ENCODE measurements around the gene SLC39A11. TPM values are rescaled to one million over a fixed set of nuclear protein-coding genes. Genes with fewer than 3 reads are reported as not detected.
A peak's percentile ranks its signal among the peaks of the same experiment; 100 is the strongest.

The SLC39A11 gene
- polyA plus RNA-seq, 12 donors = 7.7 to 12.9 (median 9.9) TPM; not detected in 1

DNA sequence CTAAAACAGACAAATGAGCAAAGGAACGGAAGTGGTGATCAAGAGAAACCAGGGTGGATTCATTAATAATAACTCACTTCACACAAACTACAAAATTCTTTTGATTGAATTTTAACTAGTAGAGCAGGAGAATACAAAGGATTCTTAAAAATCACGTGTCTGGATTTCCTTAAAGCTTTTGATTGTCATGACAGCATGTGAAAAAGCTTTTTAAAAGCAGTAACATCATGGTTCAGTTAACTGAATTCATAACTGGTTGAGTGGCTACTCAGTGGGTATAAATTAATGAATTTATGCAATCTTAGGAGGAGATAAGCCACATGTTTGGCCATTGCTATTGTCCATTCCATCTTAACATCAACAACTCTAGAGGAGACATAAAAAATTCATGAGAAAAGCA, 333.2 kb downstream of the SLC39A11 start:
- no peak for DNase-seq

DNA sequence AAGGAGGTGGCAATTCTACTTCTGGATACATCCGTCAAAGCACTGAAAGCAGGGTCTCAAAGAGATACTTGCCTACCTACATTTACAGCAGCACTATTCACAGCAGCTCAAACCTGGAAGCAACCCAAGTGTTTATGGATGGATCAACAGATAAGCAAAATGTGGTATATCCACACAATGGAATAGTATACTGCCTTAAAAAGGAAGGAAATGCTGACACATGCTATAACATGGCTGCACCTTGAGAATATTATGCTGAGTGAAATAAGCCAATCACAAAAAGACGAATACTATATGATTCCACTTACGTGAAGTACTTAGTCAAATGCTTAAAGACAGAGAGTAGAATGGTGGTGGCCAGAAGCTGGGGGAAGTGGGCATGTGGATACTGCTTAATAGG, 336.2 kb downstream of the SLC39A11 start:
- no peak for DNase-seq

DNA sequence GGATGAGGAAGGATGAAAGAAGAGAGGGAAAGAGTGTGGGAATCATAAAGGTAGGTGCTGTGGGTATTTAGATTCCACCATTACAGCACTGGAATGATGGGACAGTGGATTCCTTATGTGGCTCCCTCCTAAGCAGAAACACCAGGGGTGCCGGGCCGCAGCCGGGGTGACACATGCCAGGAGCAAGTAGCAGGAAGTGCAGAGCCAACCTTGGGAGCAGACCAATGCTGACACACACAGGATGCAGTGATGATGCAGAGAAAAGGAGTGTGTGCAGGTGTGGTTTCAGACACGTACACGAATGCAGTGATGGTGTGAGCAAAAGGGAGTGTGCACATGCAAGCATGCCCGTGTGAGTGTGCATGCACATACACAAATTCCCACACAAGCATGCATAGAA, 338.0 kb downstream of the SLC39A11 start:
- no peak for DNase-seq

DNA sequence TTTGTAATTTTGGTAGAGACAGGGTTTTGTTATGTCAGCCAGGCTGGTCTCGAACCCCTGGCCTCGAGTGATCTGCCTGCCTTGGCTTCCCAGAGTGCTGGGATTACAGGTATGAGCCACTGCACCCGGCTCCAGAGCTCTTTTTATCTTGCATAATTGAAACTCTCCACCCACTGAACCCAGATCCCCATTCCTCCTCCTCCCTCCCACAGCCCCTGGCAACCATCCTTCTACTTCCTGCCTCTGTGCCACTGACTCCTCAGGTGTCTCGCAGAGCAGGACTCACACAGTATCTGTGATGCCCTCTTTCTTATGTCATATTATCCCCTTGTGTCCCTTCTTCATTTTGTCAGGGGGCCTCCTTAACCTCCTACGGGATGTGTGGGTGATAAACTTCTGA, 340.7 kb downstream of the SLC39A11 start:
- no peak for DNase-seq

DNA sequence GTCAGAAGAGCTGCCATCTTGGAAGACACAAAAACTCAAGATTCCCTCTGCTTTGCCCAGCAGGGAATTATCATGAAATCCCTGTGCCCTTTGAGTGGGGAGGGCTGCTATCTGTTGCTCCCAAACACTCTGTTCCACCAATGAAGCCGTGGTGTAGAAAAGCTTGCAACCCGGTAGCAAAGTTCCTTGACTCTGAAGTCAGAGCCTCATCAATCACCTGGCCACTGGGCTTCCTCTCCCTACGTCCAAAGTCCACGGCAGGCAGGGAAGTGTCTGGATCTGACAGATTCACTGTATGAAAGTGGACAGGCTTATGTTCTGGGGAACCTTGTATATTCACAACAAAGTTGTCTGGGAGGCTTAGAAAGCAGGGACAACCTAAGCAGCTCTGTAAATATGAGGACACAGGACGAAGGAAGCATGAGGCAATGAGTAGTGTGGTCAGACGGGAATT, 343.3 kb downstream of the SLC39A11 start:
- no peak for DNase-seq

DNA sequence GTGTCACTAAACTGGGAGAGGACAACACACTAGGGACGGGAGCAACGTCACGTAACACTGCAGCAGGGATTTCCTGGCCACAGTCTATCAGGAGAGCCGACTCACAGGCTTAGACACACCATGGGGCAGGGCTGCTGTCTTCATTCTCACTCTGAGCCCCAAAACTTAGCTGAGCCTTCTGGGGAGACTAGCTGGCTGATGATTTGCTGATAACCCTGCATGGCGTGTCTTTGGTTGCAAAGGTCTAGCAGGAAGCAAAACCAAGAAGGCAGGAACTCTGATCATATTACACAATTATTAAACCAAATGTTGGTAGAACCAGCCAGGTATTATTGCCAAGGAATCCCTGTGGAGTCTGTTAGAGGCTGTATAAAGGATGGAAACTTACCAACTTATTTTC, 345.0 kb downstream of the SLC39A11 start:
- peak; percentile 24 for DNase-seq

DNA sequence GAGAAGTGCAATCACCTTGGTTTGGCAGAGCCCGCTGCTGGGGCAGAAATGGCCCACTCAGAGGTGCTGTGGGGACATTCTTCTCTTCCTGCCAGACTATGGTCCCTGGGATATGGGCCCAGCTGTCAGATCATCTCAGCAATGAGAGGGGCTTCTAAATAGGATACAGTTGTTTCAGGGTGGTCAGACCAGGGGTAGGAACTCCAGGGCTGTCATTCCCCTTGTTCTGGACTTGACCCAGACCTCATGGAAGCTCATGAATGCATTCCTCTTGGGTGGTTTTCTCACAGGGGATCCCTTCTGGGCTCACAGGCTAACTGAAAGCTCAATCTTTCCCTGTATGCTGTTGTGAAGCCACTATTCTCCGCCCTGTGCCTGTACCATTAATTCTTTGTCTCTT, 347.2 kb downstream of the SLC39A11 start:
- DNase-seq = no peak

DNA sequence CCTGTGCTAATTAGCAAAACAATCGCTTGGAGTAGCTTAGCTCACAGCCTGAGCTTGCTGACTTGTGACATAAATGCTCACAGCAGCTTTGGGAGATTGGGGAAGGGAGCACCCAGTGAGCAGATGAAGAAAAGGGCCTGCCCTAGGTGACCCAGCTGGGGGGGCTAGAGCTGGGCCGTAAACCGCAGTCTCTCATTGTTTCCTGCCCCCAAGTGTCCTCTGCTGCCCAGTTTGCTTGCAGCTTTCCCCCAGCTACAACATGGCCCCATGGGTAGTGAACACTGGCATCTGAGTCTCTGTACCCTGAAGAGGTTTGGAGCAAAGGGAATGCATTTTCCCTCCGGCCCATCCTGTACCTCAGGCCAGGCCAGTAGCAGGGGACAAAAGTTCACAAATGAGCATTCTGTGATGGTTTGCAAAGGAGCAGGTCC, 349.4 kb downstream of the SLC39A11 start:
- DNase-seq = no peak

DNA sequence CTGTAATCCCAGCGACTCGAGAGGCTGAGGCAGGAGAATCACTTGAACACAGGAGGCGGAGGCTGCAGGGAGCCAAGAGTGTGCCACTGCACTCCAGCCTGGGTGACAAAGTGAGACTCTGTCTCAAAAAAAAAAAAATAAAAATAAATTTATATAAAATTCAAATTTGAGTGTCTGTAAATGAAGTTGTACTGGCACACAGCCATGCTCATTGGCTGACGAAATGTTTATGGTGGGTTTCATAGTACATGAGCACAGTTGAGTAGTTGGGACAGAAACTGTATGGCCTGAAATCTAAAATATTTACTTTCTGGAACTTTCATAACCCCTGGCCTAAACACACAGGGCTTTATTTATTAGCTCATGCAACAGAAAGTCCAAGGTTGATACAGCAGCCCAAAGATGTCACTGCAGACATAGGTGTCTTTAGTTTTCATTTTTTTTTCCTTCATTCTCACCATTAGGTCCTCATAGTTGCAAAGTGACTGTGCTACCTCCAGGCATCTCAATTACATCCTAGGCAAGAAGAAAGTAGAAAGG, 355.3 kb downstream of the SLC39A11 start:
- no peak for DNase-seq

DNA sequence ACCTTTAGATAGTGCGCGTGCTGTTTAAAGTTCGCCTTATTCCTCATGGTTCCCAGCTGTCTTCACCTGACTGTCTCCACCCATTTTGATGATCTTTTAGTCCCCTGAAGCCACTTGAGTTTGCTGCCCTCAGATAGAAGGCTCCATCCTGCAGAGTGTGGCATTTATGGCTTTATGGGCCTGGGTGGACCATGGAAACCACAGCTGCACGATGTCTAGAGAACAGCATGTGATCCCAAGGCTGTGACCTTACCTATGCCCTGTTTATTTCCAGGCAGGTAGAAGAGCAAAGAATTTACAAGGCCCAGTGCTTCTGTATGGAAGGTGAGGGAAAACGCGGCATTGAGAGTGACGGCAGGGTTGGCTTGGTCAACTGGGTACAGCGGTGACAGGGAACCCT, 356.9 kb downstream of the SLC39A11 start:
- no peak for DNase-seq

DNA sequence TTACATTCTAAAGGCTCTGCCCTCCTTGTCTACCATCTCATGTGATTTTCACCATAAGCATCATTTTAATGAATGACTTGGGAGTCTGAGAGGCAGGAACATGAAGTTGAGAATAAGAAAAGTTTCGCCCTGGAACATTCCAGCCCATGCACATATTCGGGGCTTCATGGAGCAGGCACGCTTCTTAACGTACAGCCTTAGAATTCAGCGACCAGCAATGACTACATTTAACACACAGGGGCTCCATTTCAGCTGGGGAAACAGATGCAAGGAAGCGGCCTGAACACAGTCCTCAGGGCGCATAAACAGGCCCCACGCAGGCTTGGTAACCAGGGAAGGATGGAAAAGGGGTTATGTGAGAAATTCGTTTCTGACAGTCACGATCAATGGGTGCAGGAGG, 357.4 kb downstream of the SLC39A11 start:
- no peak for DNase-seq

DNA sequence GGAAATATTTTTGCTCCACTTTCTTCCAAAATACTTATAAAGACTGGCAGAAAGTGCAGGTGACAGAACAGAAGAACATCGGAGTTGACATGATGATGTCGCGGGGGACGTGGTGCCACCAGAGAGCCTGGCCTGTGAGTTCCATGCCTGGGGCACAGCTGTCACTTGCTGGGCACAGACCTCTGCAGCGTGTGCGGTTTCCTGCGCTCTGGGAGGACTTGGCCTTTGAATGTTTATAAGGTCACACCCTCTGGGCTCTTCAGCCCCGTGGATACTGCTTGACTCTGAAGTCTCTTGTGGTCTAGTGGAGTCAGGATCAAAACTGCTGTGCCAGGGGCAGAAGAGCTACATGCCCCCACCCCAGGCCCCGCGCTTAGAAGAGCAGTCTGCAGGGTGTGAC, 357.9 kb downstream of the SLC39A11 start:
- DNase-seq = no peak

DNA sequence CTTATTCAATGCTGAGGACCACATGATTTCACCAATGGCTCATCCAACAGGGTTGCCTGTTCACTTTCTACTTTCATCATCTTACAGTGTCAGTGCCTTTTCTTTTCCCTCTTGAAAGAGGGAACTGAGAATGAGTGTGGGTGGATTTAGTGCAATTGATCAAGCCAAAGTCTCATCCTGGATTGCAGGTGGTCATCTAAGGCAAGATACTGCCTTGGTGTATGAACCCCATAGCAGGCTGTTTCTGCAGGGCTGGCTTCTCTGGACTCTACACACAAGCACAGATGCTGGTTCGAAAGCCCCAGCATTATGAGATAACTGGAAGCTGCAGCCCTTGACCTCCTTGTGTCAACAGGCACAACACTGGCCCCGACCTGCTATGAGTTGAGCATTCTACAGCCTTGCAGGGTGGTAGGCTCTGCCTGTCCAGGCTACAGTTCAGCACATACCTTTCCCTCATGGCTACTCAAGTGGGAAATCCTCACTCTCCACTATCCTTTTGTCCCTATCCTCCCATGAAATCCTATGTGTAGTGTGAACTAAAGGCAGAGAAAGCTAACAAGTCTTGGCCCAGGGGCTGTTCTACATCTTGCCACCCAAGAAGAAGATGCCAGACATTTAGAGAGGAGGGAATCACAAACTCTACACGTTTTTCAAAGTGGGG, 358.7 kb downstream of the SLC39A11 start:
- no peak for DNase-seq

DNA sequence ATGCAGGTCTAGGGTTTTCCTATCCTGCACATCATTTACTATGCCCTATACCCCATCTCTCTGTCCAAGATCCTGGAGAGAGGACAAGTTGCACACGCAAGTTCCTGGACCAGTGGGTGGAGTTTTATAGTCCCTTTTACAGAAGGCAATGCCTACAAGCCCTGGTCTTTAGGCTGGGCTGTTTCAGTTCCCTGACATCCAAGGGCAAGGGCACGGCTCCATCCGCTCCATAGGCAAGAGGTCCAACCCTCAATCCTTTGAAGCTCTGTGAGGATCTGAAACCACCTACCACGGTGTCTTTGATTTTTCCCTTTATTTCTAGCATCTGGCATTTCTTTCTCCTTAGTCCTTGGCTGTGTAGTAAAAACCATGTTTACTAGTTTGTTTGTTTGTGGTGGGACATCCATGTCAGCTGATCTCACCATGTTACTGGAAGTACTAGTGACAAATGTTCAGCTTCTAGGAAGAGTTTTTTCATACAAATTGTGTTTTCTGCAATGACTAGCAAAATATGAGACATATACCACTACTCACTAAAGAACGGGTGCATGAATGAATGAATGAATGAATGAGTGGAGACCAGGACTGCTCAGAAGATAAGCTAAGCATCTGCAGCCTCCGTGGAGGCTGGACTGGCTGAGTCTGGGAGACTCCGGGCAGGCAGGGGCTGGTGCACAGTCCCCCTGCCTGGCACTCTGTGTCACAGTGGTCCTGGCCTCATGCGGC, 359.4 kb downstream of the SLC39A11 start:
- DNase-seq = no peak

DNA sequence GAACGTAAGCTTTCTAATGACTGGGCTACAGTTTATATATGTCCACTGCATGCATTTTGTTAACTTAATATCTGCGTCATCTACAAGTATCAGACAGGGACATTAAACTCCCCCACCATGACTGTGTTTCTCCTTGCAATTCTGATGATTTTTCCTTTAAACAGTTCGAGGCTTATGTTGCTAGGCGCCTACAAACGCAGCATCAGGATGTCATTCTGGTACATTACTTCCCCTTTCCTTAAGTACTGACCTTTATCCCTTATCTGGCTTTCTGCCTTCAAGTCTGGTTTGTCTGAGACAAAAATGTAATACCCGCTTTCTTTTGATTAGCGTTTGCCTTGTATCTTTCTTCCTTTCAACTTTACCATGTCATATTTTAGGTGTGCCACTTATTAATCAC, 362.4 kb downstream of the SLC39A11 start:
- peak; percentile 43 for DNase-seq

DNA sequence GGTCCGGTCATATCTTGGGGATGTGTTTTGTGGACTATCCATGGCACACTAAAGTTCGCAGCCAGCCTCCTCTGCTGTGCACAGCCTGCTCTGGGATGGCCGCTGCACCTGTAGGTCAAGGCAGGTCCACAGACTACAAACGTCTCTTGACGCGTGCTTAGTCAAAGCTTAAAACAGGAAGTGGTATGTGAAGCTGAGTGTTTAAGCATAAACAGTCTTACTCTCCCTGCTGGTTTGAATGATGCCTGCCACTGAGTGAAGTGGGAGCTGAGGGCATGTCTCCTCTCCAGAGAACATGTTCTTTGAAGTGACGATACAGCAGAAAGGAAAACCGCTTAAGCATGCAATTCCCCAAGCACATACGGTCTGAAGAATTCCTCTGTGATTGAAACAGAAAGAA, 365.6 kb downstream of the SLC39A11 start:
- no peak for DNase-seq

DNA sequence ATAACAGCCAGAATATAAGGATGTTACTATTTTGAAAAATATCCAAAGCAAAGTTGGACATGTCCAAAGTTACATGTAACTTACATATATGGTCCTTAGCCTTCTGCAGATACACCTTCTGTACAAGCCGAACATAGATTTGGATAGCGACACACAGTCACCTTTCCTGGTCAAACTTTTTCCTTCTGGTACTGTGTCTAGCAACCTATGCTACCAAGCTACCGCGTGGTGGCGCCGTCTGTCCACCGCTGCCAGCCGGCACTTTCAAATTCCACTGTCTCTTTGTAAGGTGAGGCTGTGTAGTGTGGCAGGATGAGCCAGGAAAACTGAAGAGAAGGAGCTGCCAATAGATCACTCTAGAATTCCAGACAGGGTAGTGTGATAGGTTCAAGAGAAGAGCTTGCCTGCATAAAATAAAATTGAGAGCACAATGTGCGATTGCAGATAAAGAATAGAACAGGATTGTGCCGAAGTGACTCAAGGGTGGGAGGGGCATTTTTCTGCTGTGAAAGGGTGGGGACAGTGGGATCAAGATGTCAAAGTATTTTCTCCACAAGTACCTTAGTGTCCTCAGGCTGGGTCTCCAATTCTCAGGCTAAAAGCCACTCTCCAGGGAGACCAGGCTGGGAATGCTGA, 366.9 kb downstream of the SLC39A11 start:
- DNase-seq = peak; percentile 58

DNA sequence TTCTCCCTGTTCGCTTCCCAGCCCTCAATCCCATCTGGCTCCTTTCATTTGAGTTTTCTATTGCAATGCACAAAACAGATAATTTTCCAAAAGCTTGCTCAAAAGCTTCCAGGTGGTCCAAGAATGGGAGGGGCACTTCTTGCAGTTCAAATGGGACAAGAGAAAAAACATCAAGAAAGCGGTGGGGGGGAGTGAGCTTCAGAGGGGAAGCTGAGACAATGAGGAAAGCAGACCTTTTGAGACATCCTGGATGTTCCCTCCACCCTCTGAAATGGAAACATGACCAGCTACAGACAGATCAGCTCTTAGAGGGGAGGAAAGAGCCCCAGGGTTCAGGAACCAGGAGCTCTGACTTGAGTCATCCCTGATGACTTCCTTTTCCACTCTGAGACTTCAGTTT, 368.2 kb downstream of the SLC39A11 start:
- DNase-seq = peak; percentile 73

DNA sequence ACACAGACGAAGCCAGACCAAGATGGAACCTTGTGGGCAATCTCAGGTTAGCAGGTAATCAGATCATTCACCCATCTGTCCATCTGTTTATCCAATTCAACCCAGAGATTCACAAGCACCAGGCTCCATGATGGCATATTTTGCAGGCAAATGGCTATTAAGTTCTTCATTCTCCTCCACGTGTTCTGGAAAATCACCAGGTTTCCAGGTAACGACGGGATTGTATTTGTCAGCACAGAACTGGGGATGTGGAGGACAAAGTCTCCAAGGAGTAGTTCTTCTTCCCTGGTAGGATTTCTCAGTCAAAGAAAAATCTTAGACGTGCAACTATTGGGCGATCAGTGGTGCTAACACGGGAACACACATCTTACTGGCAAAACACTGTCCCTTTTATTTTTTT, 368.8 kb downstream of the SLC39A11 start:
- peak; percentile 41 for DNase-seq

DNA sequence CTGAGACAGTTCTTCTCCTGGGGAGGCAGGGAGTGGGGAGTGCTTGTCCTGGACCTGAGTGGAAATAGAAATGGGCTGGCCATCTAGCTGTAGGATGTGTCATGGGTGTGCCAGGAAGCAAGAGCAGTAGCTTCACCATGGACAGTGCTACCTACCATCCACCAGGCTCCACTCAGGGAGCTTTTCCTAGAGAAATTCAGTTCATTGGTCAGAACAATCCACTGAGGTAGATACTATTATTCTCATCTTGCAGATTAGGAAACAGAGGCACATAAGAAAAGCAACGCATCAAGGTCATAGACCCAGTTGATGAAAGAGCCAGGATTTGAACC, 372.0 kb downstream of the SLC39A11 start:
- no peak for DNase-seq

DNA sequence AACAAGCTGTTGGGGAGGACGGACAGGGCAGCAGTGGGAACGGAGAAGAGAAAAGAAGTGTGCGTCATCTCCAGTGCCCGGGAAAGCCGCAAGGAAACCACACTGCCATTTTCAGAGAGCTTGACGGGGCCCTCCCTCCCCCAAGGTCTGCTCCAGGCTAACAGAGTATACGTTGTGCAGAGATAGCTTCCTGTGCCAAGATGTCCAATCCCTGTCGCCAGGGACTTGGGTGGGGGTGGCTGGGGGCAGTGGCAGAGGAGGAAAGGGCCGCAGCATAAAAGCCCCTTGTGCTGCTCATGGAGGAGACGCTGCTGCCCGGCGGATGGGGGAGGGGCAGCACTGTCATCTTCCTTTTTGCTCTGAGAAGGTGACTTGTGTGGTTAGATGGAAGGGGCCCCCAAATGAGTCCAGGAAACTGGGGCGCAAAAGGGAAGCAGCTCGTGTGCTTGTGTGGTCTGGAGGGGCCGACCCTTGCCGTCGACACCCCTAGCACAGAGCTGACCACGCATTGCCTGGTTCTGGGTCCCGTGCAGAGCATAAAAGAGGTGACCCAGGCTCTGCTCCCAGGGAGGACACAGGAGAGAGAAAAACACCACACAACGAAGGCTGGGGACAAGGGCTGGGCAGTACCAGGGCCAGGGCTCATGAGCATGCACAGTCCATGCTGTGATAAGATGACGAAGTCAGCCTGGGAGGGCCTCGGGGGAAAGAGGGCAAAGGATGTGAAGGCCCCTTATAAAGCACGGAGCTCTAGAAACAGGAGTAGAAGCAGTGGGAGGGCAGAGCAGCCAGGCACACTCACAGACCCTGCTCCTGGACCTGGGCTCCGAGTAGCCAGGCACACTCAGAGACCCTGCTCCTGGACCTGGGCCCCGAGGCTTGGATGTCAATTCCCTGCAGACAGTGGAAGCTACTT, 372.7 kb downstream of the SLC39A11 start:
- DNase-seq = no peak

DNA sequence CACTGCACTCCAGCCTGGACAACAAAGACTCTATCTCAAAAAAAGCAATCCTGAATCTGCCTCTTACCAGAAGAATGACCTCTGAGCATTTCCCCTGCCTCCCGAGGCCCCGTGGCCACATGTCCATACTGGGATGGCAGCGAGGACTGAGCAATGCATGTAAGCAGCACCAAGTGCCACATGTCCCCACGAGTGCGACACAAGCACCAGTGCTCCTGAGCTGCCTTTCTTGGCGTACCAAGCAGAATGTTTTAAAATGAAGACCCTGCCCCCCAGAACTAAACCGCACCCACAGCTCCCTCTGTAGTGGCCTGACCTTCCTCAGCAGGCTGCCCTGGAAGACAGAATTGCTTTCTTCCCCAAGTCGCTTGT, 373.3 kb downstream of the SLC39A11 start:
- no peak for DNase-seq

All from muscle of arm (tissue), 12 donors.